Ishikawa (cell line): Measurements from ENCODE around the gene AFG1L.

Experiments
- CEBPB ChIP-seq: IDR thresholded peaks from 2 replicates; pipeline ENCODE4 v1.6.1; 2012
- CREB1 ChIP-seq: IDR thresholded peaks from 2 replicates; pipeline ENCODE4 v1.6.1; 2012; ENCODE audit warnings: low read depth
- EGR1 ChIP-seq: IDR thresholded peaks from 2 replicates; pipeline ENCODE4 v1.6.1; 2012
- EP300 ChIP-seq: IDR thresholded peaks from 2 replicates; pipeline ENCODE4 v1.6.1; 2012; ENCODE audit warnings: borderline replicate concordance
- FOXM1 ChIP-seq: IDR thresholded peaks from 2 replicates; pipeline ENCODE4 v1.6.1; 2012; ENCODE audit warnings: low read depth, borderline replicate concordance
- NFIC ChIP-seq: IDR thresholded peaks from 2 replicates; pipeline ENCODE4 v1.6.1; 2012
- RAD21 ChIP-seq: IDR thresholded peaks from 2 replicates; pipeline ENCODE4 v1.6.1; 2012; ENCODE audit warnings: low read depth
- TAF1 ChIP-seq: IDR thresholded peaks from 2 replicates; pipeline ENCODE4 v1.6.1; 2012; ENCODE audit warnings: low read depth, mild to moderate bottlenecking
- TCF12 ChIP-seq: IDR thresholded peaks from 2 replicates; pipeline ENCODE4 v1.6.1; 2012; ENCODE audit warnings: low read depth
- TEAD4 ChIP-seq: IDR thresholded peaks from 2 replicates; pipeline ENCODE4 v1.6.1; 2012
- YY1 ChIP-seq: IDR thresholded peaks from 2 replicates; pipeline ENCODE4 v1.6.1; 2012; ENCODE audit warnings: low read depth
- ZBTB7A ChIP-seq: IDR thresholded peaks from 2 replicates; pipeline ENCODE4 v1.6.1; 2012; ENCODE audit warnings: low read depth
- TF ChIP-seq, protein P1 (sequence below): IDR thresholded peaks from 2 replicates; pipeline ENCODE4 v1.6.1; 2012
- TF ChIP-seq, protein P2 (sequence below): IDR thresholded peaks from 2 replicates; pipeline ENCODE4 v1.6.1; 2012
- TF ChIP-seq, protein P3 (sequence below): IDR thresholded peaks from 2 replicates; pipeline ENCODE4 v1.6.1; 2012; ENCODE audit warnings: low read depth, mild to moderate bottlenecking

AFG1L gene

DNA sequence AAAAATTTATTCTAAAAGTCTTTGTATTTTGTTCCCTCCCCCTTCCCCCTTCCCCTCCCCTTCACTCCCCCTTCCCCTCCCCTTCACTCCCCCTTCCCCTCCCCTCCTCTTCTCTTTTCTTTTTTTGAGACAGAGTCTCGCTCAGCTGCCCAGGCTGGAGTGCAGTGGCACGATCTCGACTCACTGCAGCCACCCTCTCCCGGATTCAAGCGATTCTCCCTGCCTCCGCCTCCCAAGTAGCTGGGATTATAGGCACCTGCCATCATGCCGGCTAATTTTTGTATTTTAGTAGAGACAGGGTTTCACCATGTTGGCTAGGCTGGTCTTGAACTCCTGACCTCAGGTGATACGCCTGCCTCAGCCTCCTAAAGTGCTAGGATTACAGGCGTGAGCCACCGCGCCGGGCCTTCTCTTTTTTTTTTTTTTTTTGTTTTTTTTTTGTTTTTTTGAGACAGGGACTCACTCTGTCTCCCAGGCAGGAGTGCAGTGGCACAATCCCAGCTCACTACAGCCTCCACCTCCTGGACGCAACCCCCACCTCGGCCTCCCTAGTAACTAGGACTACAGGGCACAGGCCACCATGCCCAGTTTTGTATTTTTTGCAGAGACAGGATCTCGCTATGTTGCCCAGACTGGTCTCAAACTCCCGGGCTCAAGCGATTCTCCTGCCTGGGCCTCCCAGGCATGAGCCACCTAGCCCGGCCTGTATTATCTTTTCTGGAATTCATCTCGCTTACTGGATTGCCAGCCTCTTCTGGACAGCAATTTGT, 1.1 kb upstream of the AFG1L start:
- TF ChIP-seq FOXM1 (no peak), ZBTB7A (no peak), TAF1 (no peak), EP300 (no peak), TCF12 (no peak)
- TF ChIP-seq, protein P1, sequence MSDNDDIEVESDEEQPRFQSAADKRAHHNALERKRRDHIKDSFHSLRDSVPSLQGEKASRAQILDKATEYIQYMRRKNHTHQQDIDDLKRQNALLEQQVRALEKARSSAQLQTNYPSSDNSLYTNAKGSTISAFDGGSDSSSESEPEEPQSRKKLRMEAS = no peak

DNA sequence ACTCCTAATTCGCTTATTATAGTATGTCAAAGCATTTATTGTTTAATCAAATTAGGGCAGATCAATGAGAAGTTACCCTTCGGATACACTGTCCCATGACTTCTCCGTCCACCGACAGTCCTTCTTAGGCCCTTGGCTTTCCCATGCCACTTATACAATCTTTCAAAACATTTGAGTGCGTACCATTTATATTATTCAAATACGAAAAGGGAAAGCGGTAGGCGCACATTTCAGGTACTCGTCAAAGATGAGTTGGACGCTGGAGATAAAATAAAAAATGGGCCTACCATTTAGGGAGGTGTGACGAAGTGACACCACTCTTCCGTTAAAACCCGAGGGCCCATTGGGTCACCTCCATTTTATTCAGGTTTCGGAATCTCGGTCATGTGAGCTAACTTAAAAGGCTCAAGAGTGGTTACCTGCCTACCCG, 542 bp upstream of the AFG1L start:
- TF ChIP-seq, protein P2, sequence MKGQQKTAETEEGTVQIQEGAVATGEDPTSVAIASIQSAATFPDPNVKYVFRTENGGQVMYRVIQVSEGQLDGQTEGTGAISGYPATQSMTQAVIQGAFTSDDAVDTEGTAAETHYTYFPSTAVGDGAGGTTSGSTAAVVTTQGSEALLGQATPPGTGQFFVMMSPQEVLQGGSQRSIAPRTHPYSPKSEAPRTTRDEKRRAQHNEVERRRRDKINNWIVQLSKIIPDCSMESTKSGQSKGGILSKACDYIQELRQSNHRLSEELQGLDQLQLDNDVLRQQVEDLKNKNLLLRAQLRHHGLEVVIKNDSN = no peak
- no peak for TF ChIP-seq CEBPB

DNA sequence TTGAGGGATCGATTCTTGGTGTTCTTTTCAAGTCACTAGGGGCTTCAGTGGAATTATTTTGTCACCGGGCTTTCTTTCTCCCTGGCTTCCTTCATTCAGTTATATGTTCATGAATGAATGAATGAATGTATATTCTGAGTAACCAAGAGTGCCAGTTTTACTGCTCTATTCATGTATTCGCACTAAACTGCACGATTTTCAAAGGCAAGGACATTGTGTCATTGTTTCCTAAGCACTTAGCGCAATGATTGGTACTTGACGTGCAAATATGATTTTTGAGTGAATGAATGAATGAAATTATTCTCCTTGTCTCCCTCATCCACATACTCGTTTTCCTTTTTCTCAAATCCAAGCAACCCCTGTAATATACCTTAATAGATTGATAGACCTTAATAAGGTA, 822 bp downstream of the AFG1L start:
- TF ChIP-seq, protein P1 = no peak
- no peak for TF ChIP-seq NFIC
- TF ChIP-seq TAF1 = no peak
- no peak for TF ChIP-seq TCF12
- TF ChIP-seq TEAD4 = no peak
- TF ChIP-seq FOXM1 = no peak
- no peak for TF ChIP-seq YY1
- no peak for TF ChIP-seq EP300
- TF ChIP-seq, protein P2 = no peak
- TF ChIP-seq EGR1 = no peak

DNA sequence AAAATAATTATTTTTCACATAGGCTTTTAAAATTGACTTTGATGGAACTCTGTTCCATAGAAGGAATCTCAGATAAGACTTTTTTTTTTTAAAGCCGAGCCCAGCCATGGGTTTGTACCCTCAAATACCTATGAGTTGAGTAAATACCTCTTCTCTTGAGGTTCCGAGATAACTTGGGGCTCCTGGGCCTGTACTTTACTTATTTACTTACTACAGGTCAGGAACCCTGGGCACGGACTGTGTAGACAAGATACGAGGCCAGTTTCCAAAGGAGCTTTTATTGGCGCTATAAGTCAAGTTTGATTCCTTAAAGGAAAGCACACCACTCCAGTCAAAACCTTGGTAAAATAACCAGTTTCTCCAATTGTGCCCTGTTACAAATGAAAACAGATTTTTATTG, 7.5 kb downstream of the AFG1L start:
- TF ChIP-seq, protein P1 = no peak
- TF ChIP-seq RAD21 = no peak
- no peak for TF ChIP-seq CREB1
- TF ChIP-seq TAF1 = no peak
- TF ChIP-seq YY1 = no peak
- TF ChIP-seq, protein P2 = no peak
- TF ChIP-seq TCF12 = no peak
- no peak for TF ChIP-seq TEAD4

DNA sequence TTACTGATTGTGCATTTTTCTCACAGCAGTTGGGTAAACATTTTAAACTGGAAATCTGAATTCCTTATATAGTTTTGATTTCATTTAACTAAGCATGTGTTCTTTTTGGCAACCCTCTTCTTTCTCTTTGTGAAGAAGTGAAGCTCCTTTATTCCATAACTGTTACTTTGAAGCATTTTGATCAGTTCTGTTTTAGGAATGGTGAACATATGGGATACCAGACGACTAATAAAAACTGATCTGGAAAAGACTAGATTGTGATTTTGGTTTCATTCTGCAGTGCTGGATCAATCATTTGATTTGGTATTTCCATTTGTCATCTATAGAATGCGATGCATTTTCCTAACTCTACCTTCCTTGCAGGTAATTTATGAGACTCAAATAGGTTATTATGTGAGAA, 9.8 kb downstream of the AFG1L start:
- TF ChIP-seq FOXM1 (no peak), RAD21 (no peak), EGR1 (no peak), CREB1 (no peak), TEAD4 (no peak), YY1 (no peak), EP300 (no peak), CEBPB (no peak), TCF12 (no peak), NFIC (no peak), ZBTB7A (no peak), TAF1 (no peak)
- TF ChIP-seq, protein P1 = no peak
- TF ChIP-seq, protein P3, sequence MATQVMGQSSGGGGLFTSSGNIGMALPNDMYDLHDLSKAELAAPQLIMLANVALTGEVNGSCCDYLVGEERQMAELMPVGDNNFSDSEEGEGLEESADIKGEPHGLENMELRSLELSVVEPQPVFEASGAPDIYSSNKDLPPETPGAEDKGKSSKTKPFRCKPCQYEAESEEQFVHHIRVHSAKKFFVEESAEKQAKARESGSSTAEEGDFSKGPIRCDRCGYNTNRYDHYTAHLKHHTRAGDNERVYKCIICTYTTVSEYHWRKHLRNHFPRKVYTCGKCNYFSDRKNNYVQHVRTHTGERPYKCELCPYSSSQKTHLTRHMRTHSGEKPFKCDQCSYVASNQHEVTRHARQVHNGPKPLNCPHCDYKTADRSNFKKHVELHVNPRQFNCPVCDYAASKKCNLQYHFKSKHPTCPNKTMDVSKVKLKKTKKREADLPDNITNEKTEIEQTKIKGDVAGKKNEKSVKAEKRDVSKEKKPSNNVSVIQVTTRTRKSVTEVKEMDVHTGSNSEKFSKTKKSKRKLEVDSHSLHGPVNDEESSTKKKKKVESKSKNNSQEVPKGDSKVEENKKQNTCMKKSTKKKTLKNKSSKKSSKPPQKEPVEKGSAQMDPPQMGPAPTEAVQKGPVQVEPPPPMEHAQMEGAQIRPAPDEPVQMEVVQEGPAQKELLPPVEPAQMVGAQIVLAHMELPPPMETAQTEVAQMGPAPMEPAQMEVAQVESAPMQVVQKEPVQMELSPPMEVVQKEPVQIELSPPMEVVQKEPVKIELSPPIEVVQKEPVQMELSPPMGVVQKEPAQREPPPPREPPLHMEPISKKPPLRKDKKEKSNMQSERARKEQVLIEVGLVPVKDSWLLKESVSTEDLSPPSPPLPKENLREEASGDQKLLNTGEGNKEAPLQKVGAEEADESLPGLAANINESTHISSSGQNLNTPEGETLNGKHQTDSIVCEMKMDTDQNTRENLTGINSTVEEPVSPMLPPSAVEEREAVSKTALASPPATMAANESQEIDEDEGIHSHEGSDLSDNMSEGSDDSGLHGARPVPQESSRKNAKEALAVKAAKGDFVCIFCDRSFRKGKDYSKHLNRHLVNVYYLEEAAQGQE = no peak
- TF ChIP-seq, protein P2 = no peak

DNA sequence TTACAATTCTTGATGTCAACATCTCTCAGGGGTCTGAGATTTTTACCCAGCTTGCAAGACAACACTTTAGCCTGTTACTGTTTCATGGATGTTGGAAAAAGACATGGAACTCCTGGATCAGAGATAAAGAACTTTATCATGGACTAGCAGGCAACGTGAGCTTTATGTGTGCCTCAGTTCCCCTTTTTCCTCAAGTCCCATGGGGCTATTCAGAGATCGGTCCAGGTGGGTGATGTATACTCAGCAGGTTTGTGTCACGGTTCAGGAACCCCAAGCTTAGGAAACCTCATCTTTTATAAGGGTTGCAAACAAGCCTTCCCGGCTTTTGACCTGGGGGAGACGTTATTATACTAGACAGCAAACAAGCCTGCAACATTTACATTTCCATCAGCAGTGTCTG, 15.0 kb downstream of the AFG1L start:
- no peak for TF ChIP-seq CREB1
- TF ChIP-seq FOXM1 = no peak
- no peak for TF ChIP-seq EGR1
- no peak for TF ChIP-seq EP300
- TF ChIP-seq, protein P1 = no peak
- no peak for TF ChIP-seq CEBPB
- TF ChIP-seq YY1 = no peak
- no peak for TF ChIP-seq TCF12
- TF ChIP-seq TAF1 = no peak
- TF ChIP-seq, protein P2 = no peak
- no peak for TF ChIP-seq ZBTB7A
- TF ChIP-seq, protein P3 = no peak
- TF ChIP-seq TEAD4 = no peak
- TF ChIP-seq NFIC = no peak
